ENCODE results near the gene OGFRL1. TPM values are rescaled to one million over a fixed set of nuclear protein-coding genes. Genes with fewer than 3 reads are reported as not detected.
A peak's percentile ranks its signal among the peaks of the same experiment; 100 is the strongest.

The OGFRL1 gene
- total and polyA plus RNA-seq, 2 experiments from 2014 or later: 41.7 to 83.8 TPM

DNA sequence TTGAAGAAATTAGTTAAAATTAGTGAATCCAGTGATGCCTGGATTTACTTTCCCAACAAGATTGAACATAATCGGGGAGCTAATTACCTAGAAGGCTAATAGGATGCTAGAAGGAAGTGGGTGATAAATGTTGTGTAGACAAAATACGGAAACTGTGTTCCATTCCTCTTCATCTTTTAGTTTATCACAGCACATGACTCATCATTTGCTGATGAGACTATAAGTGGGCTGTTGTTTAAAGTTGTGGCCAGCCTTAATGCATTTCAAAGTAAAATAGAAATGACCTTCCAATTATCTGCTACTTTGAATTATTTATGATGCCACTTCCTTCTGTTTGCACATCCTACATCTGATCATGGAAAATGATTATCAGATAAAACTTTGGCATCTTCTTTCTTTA, 43.4 kb downstream of the OGFRL1 start:
- Histone ChIP-seq H3K27ac (no peak overlapping the region), H2AFZ (no peak overlapping the region), H3K79me2 (no peaks in the 10 kb centered on the region), H4K20me1 (ENCODE audit: insufficient read depth, poor library complexity, severe bottlenecking) (no peaks in the 10 kb centered on the region), H3K4me3 (no peak overlapping the region), H3K9me2 (replicated peaks; ENCODE audit: insufficient read depth) (no peaks in the 10 kb centered on the region), H3K4me2 (no peak overlapping the region), H3K9me3 (ENCODE audit: low read depth) (no peaks in the 10 kb centered on the region), H3K4me1 (ENCODE audit: insufficient read depth) (no peaks in the 10 kb centered on the region), H3K36me3 (replicated peaks; ENCODE audit: insufficient read depth, low read depth) (no peaks in the 10 kb centered on the region), H3K27me3 (no peaks in the 10 kb centered on the region)
- TF ChIP-seq EZH2phosphoT487 (IDR thresholded peaks at IDR 0.05; ENCODE audit: low read depth, severe bottlenecking, unreplicated experiment) (no peak), EZH2 (IDR thresholded peaks at IDR 0.05; ENCODE audit: borderline replicate concordance) (no peak), CTCF (IDR thresholded peaks at IDR 0.05; ENCODE audit: poor library complexity) (no peak)
- 81% methylated on average over 2 of the region's 2 CpGs for WGBS (ENCODE audit: low lambda C conversion rate, missing lambda C conversion rate)
- no peak for DNase-seq (ENCODE audit: low spot score)

- no peaks in the 10 kb centered on the region for H3K4me1 ChIP-seq (ENCODE audit: insufficient read depth)
- H3K36me3 ChIP-seq (replicated peaks; ENCODE audit: insufficient read depth, low read depth): no peaks in the 10 kb centered on the region
- H3K27ac ChIP-seq: peak overlapping the region; percentile 59
- TF ChIP-seq EZH2 (IDR thresholded peaks at IDR 0.05; ENCODE audit: borderline replicate concordance) (no peak), EZH2phosphoT487 (IDR thresholded peaks at IDR 0.05; ENCODE audit: low read depth, severe bottlenecking, unreplicated experiment) (no peak), CTCF (IDR thresholded peaks at IDR 0.05; ENCODE audit: poor library complexity) (no peak)
- no peak for DNase-seq (ENCODE audit: low spot score)
- no peaks in the 10 kb centered on the region for H3K9me3 ChIP-seq (ENCODE audit: low read depth)
- no peaks in the 10 kb centered on the region for H3K79me2 ChIP-seq
- no peak overlapping the region for H3K4me2 ChIP-seq
- no peaks in the 10 kb centered on the region for H4K20me1 ChIP-seq (ENCODE audit: insufficient read depth, poor library complexity, severe bottlenecking)
- no peaks in the 10 kb centered on the region for H3K27me3 ChIP-seq
- WGBS (ENCODE audit: low lambda C conversion rate, missing lambda C conversion rate): 70% methylated on average over 1 of the region's 1 CpG
- no peak overlapping the region for H3K4me3 ChIP-seq
- H3K9me2 ChIP-seq (replicated peaks; ENCODE audit: insufficient read depth): no peaks in the 10 kb centered on the region
- H2AFZ ChIP-seq: no peak overlapping the region
Measured at GRCh38 chr6:71333050-71333449, 44.4 kb downstream of the OGFRL1 start.

DNA sequence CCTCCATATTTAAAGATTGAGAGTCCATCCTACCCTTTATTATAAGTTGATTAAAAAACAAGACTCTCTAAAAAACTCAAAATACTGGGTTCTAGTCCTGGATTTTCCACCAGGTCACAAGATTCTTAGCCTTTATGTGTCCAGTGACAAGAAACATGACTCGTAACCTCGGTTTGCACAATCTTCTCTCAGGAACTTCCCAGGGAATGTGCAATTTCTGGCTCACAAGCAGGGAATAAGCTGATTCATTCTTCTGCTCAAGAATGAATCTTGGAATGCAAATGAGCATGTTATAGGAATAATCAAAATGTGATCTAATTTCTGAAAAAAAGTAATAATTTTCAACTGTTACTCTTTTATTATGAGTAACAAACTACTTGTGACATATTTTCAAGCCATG, 45.1 kb downstream of the OGFRL1 start:
- no peak overlapping the region for H3K4me2 ChIP-seq
- TF ChIP-seq CTCF (IDR thresholded peaks at IDR 0.05; ENCODE audit: poor library complexity) (no peak), EZH2 (IDR thresholded peaks at IDR 0.05; ENCODE audit: borderline replicate concordance) (no peak), EZH2phosphoT487 (IDR thresholded peaks at IDR 0.05; ENCODE audit: low read depth, severe bottlenecking, unreplicated experiment) (no peak)
- H4K20me1 ChIP-seq (ENCODE audit: insufficient read depth, poor library complexity, severe bottlenecking): no peaks in the 10 kb centered on the region
- H3K9me3 ChIP-seq (ENCODE audit: low read depth): no peaks in the 10 kb centered on the region
- peak overlapping the region; percentile 59 for H3K27ac ChIP-seq
- 71% methylated on average over 2 of the region's 2 CpGs for WGBS (ENCODE audit: low lambda C conversion rate, missing lambda C conversion rate)
- H3K4me3 ChIP-seq: no peak overlapping the region
- no peaks in the 10 kb centered on the region for H3K79me2 ChIP-seq
- H3K9me2 ChIP-seq (replicated peaks; ENCODE audit: insufficient read depth): no peaks in the 10 kb centered on the region
- no peaks in the 10 kb centered on the region for H3K27me3 ChIP-seq
- H2AFZ ChIP-seq: no peak overlapping the region
- no peaks in the 10 kb centered on the region for H3K36me3 ChIP-seq (replicated peaks; ENCODE audit: insufficient read depth, low read depth)
- DNase-seq (ENCODE audit: low spot score): peak; percentile 32
- H3K4me1 ChIP-seq (ENCODE audit: insufficient read depth): no peaks in the 10 kb centered on the region

- peak overlapping the region; percentile 42 for H3K27ac ChIP-seq
- no peak for TF ChIP-seq EZH2 (IDR thresholded peaks at IDR 0.05; ENCODE audit: borderline replicate concordance)
- TF ChIP-seq EZH2phosphoT487 (IDR thresholded peaks at IDR 0.05; ENCODE audit: low read depth, severe bottlenecking, unreplicated experiment): no peak
- no peak overlapping the region for H3K4me3 ChIP-seq
- no peaks in the 10 kb centered on the region for H4K20me1 ChIP-seq (ENCODE audit: insufficient read depth, poor library complexity, severe bottlenecking)
- no peak overlapping the region for H2AFZ ChIP-seq
- H3K4me2 ChIP-seq: no peak overlapping the region
- H3K79me2 ChIP-seq: no peaks in the 10 kb centered on the region
- no peaks in the 10 kb centered on the region for H3K4me1 ChIP-seq (ENCODE audit: insufficient read depth)
- peak; percentile 18 for DNase-seq (ENCODE audit: low spot score)
- no peaks in the 10 kb centered on the region for H3K36me3 ChIP-seq (replicated peaks; ENCODE audit: insufficient read depth, low read depth)
- no peaks in the 10 kb centered on the region for H3K9me2 ChIP-seq (replicated peaks; ENCODE audit: insufficient read depth)
- H3K27me3 ChIP-seq: no peaks in the 10 kb centered on the region
- no peaks in the 10 kb centered on the region for H3K9me3 ChIP-seq (ENCODE audit: low read depth)
Measured at GRCh38 chr6:71334768-71335167, 46.2 kb downstream of the OGFRL1 start.

Measured in hepatocyte (in vitro differentiated cells).